Gastrocnemius medialis (tissue), 4 donors: ENCODE results near the gene VSTM2B.

Source experiments
- CTCF ChIP-seq, 5 experiments: fragments of 450-650 bp in 3 of 5; fragments of 200-600 bp in 2 of 5; sonication (generic) in 2 of 5; IDR thresholded peaks in 4 of 5; conservative IDR thresholded peaks in 1 of 5; 1 replicate in 4 of 5; 2 replicates in 1 of 5; pipeline ENCODE4 v1.5.1; 2016 to 2019; ENCODE audit warnings: antibody characterized with exemption in 5 of 5, mild to moderate bottlenecking in 3 of 5, moderate library complexity in 3 of 5
- POLR2A ChIP-seq, 2 donors: fragments of 450-650 bp; IDR thresholded peaks; one replicate each; pipeline ENCODE4 v1.6.1; 2017; ENCODE audit warnings: antibody characterized with exemption in 2 of 2, mild to moderate bottlenecking in 2 of 2, moderate library complexity in 2 of 2

GRCh38 chr19:29541473-29542253, 15.9 kb downstream of the VSTM2B start:
- TF ChIP-seq CTCF (IDR thresholded peaks at IDR 0.05 in 4 of 5, conservative IDR thresholded peaks at IDR 0.05 in 1 of 5) (no peak), POLR2A (IDR thresholded peaks at IDR 0.05) (no peak)
